Stimulated activated CD8-positive, alpha-beta memory T cell treated with anti-CD3 and anti-CD28 coated beads, Interleukin-4, amount 100 ng/mL, for 48 hours (primary cell): ENCODE results near the gene NLGN1.
"Not testable (repeated sequence)": the region's sequence is repeated elsewhere in the genome, so short reads cannot be mapped to it uniquely, and the experiment has no call there.

Source experiments
- DNase-seq: peaks from one replicate; pipeline ENCODE4 v3.0.0-alpha.2; 2020

NLGN1 gene

DNA sequence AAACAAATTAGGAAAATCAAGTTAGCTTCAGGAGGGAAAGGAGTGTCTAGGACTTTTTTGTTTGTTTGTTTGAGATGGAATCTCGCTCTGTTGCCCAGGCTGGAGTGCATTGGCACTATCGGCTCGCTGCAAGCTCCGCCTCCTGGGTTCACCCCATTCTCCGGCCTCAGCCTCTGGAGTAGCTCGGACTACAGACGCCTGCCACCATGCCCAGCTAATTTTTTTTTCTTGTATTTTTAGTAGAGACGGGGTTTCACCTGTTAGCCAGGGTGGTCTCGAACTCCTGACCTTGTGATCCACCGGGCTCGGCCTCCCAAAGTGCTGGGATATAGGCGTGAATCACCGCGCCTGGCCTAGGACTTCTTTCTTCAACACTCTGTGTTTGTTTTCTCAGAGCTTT, 171.1 kb downstream of the NLGN1 start:
- DNase-seq, result no peak

DNA sequence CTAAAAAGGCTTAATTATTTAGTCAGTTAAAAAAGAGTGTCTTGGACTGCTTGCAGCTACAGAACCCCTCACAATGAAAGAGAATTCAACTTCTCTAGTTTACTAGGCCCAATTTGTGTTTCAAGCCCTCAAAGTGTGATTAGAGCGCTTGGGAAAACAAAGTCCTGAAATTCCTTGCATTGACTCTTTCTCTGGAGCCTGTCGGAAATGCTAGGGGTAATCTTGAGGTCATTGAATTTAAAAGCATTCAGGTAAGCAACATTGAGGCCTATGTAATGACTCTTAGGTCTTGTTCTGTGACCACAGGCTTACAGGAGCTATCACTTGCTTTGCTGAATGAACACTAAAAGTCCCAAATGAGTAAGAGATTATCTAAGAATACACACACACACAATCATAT, 186.0 kb downstream of the NLGN1 start:
- no peak for DNase-seq

- DNase-seq, result no peak
Measured at GRCh38 chr3:173584093-173584837, 186.7 kb downstream of the NLGN1 start.

DNA sequence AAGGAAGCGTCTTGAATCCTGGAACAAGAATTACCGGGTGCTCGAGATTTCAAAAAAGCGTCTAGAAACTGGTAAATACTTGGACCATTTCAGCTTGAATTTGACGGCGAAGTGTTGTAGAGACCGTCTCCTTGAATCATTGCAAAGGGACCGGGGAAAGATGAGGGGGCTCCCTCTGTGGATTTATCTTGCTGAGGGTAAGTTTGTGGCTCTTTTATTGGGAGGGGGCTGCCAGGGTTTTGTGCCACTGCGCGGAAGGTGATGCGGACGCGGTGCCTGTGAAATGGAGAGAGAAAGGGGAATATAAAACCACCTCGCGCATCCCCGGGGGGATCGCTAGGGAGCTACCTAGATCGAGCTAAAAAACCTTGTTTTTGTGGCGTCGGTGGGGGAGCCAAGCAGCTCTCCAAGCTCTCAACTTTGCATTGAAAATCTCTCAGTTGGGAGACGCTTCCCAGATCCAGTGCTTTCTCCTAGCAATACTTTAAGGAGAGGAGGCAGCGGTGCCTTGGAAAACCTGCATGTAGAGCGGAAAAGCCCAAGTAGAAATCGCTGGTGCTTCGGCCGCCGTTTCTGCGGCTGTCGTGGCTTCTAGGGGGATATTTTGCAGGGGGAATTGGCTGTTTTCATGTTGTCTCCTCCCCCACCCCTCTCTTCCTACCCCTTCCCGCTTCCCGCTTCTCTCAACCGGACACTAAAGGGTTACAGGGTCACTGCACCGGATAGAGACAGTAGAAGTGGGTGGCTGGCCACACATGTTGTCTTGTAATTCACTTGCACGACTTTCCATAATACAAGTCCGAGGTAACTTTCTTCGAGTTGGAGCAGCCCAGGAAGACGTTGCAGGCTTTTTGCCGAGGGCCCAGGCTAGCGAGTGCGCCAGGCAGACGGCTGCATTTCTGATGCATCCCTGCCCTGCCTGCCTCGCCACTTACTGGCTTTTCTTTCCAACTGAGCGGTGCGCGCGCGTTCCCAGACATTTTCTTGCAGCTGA, 187.6 kb downstream of the NLGN1 start:
- no peak for DNase-seq

- no peak for DNase-seq
Measured at GRCh38 chr3:173586166-173586565, 188.6 kb downstream of the NLGN1 start.

DNA sequence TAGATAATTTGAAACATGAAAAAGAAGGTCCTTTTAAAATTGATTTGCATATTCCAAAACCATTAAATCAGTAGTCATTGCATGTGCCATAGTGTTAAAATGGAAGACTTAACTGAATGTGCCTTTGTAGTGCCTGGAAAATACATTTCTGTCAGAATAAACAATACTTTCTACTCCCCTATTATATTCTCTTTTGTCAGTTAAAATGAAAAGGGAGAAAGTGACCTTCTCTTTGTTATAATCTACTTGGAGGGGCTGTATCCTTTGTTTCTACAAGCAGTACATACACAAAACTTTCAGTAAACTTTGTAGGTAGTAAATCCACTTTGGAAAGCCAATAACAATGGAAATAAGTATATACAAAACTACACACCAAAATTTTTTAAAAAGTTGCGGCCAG, 189.5 kb downstream of the NLGN1 start:
- no peak for DNase-seq

GRCh38 chr3:173588556-173588955, 191.0 kb downstream of the NLGN1 start:
- no peak for DNase-seq

GRCh38 chr3:173589116-173589515, 191.6 kb downstream of the NLGN1 start:
- DNase-seq, result no peak

- DNase-seq, result no peak
Measured at GRCh38 chr3:173591401-173591800, 193.9 kb downstream of the NLGN1 start.

- not testable (repeated sequence) for DNase-seq
Measured at GRCh38 chr3:173594881-173595280, 197.3 kb downstream of the NLGN1 start.

DNA sequence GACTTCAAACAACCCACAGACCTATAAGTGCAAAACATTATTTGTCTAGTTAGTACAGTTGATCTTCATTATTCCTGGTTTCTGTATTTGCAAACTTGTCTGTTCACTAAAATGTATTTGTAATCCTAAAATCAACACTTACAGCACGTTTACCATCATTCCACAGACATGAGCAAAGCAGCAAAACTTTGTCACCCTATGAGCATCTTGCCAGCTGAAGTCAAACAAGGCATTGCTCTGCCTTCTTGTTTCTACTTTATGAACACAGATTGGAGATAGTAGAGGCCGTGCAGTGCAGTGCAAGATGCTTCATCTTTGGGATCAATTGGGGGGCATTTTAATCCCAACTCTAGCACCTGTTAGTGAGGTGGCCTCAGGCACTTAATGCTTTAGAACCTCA, 202.1 kb downstream of the NLGN1 start:
- no peak for DNase-seq

- no peak for DNase-seq
Measured at GRCh38 chr3:173614522-173614921, 217.0 kb downstream of the NLGN1 start.

GRCh38 chr3:173615661-173616060, 218.1 kb downstream of the NLGN1 start:
- no peak for DNase-seq

GRCh38 chr3:173617490-173617889, 219.9 kb downstream of the NLGN1 start:
- DNase-seq, result no peak

- DNase-seq, result no peak
Measured at GRCh38 chr3:173618148-173618547, 220.6 kb downstream of the NLGN1 start.

DNA sequence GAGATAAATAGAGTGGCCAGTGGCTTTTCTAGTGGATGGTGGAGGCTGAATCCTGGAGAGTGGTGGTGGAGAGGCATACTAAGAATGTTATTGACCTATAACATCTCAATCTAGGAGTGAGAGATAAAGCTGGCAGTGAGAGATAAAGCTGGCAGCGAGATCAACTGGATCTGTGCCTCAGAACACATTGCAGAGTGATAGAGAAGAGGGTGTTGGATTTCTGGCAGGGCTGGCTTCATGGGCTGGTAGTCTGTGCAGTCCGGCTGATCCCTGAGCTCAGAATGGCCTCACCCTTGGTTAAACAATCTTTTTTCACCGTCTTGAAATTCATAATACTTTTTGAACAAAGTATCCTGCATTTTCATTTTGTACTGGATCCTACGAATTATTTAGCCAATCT, 221.2 kb downstream of the NLGN1 start:
- DNase-seq, result no peak

DNA sequence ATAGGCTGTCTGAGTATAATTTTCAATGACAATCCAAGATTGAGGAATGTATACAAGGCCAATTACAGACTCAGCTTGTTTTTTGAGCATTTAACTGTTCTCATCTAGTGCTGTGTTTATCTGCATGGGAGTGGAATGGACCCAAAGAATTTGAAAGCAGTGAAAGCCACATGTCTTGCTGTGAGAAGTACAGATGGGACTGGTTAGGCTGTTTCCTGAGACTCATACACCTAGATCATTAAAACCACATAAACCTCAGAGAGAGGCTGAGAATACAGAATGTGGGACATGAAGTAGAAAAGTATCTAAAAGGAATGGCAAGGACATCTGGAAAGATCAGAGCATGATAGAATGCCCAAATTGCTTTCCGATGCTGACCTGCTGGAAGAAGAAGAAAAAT, 224.6 kb downstream of the NLGN1 start:
- no peak for DNase-seq

- no peak for DNase-seq
Measured at GRCh38 chr3:173624086-173624485, 226.5 kb downstream of the NLGN1 start.

- no peak for DNase-seq
Measured at GRCh38 chr3:173630849-173631248, 233.3 kb downstream of the NLGN1 start.

GRCh38 chr3:173632945-173633344, 235.4 kb downstream of the NLGN1 start:
- no peak for DNase-seq

GRCh38 chr3:173635826-173636225, 238.3 kb downstream of the NLGN1 start:
- DNase-seq, result no peak

- DNase-seq, result no peak
Measured at GRCh38 chr3:173639098-173639497, 241.6 kb downstream of the NLGN1 start.

DNA sequence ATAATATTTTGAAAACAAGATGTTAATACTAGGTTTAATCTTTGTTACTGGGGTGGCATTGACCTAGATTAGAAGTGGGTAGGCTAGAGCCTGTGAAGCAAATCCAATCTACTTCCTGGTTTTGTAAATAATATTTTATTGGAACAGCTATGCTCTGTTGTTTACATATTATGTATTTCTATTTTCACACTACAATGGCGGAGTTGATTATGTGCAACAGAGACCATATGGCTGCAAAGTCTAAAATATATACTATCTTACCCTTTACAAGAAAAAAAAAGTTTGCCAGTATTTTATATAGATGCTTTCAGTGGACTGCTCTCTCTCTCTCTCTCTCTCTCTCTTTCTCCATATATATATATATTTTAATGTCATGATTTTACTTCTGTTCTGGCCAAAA, 244.2 kb downstream of the NLGN1 start:
- DNase-seq, result no peak
